HG02763 (cell line): Measurements from ENCODE around the gene ORAI2.
"Not testable (repeated sequence)": the region's sequence is repeated elsewhere in the genome, so short reads cannot be mapped to it uniquely, and the experiment has no call there.

Experiments
- ATAC-seq: cut with Tn5 transposase; IDR thresholded peaks from one replicate; pipeline ENCODE4 v1.9.1; 2021; ENCODE audit warnings: mild to moderate bottlenecking, moderate library complexity; ENCODE audit not compliant: unreplicated experiment

ORAI2 gene

DNA sequence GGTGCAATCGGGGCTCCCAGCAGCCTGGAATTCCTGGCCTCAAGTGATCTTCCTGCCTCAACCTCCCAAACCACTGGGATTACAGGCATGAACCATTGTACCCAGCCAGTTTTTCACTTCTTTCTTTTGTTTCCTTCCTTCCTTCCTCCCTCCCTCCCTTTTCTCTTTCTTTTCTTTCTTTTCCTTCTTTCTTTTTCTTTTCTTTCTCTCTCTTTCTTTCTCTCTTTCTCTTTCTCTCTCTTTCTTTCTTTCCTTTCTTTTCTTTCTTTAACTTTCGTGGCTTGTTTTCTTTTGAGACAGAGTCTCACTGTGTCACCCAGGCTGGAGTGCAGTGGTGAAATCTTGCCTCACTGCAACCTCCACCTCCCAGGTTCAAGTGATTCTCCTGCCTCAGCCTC is 12.3 kb downstream of the ORAI2 start:
- ATAC-seq, result no peak

GRCh38 chr7:102446387-102447156 is 13.2 kb downstream of the ORAI2 start:
- no peak for ATAC-seq

DNA sequence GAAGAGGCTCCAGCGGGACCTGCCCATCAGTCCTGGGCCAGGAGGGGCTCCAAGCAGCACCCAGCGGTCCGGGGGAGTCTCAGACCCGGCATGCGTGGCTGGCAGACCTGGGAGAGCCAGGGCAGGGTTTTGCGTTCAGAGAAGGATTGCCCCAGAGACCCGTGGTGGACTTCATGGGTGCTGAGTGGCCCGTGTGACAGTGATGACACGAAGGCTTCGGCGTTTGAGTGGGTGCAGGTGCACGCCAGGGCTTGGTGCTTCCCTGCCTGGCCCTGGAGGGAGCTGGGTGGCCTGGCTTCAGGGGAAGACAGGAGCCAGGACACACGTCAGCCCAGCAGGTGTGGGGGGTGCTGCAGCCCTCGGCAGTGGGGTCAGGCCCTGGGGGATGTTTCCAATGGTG is 13.9 kb downstream of the ORAI2 start:
- ATAC-seq, result no peak

GRCh38 chr7:102449136-102449535 is 15.8 kb downstream of the ORAI2 start:
- no peak for ATAC-seq

DNA sequence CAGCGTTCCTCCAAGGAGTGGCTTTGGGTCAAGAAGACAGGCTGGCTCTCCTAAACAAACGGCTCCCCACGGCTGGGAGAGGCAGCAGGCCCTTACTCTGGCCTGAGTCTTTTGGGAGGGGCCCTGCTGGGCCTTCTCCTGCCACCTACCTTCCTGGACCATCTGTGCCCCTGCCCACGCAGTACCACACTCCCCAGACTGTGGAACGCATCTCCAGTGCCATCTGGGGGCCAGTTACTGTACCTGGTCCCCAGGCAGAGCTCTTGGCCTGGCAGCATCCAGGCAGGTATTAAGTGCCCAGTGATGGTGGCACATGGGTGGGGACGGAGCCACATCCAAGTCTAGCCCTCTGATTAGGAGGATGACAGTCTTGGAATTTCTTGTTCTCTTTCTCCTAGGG is 16.9 kb downstream of the ORAI2 start:
- no peak for ATAC-seq

GRCh38 chr7:102451371-102452054 is 18.1 kb downstream of the ORAI2 start:
- no peak for ATAC-seq

- no peak for ATAC-seq
Observed at GRCh38 chr7:102452451-102452850, 19.1 kb downstream of the ORAI2 start.

- ATAC-seq, result no peak
Observed at GRCh38 chr7:102453319-102453718, 19.9 kb downstream of the ORAI2 start.

- no peak for ATAC-seq
Observed at GRCh38 chr7:102454468-102454867, 21.1 kb downstream of the ORAI2 start.

- not testable (repeated sequence) for ATAC-seq
Observed at GRCh38 chr7:102454932-102455331, 21.6 kb downstream of the ORAI2 start.

- no peak for ATAC-seq
Observed at GRCh38 chr7:102455596-102455995, 22.2 kb downstream of the ORAI2 start.

- no peak for ATAC-seq
Observed at GRCh38 chr7:102456327-102456726, 23.0 kb downstream of the ORAI2 start.

DNA sequence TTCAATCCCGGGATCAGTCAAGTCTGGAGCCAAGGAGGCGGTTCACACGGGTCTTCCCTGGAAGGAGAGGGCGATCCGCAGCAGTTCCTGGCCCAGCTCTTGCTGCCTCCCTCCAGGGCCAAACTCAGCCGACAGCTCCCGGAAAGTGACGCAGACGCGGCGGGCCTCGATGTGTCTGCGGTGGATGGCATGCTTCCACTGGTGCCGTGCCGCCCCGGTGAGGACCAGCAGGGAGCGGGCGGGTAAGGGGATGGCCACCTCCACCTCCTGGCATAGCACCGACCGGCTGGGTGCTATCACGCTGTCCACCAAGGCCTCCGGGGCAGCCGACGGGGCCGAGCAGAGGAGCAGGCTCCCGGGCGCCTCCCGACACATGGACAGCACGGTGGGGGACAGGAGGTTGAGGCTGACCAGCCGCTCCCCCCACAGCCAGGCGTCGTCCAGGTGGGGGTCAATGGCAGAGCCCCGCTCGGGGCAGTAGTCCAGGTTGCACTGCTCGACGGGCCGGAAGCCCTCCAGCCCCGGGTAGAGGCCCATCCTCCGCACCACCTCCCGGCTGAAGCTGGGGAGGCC is 24.1 kb downstream of the ORAI2 start:
- ATAC-seq, result no peak

DNA sequence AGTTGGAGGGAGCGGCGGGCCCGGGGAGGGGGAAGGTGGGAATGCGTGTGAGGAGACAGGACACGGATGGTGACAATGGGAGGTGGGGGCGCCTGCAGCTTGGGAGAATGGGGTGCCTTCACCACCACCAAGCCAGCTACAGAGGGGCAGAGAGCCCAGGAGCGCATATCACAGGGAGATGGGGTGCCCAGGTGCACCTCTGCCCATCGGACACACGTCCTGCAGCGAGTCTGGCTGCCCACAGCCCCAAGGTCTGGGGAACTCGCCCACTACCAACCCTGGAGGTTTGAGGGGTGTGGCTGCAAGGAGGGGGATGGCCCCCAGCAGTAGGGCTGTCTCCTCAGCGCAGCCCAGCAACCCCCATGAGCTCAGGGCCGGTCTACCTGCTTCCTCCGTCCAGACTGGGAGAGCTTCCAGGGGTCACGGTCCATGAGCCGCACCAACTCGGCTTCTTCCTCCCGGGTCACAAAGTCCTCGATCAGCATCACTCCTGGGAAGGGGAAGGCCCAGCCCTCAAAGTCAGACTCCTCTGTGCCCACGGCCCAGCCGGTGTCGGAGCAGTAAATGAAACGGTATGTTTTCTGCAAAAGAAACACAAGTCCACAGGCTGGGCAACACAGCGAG is 26.0 kb downstream of the ORAI2 start:
- no peak for ATAC-seq

- no peak for ATAC-seq
Observed at GRCh38 chr7:102460467-102460866, 27.1 kb downstream of the ORAI2 start.

GRCh38 chr7:102463841-102464576 is 30.6 kb downstream of the ORAI2 start:
- no peak for ATAC-seq

- ATAC-seq, result peak; percentile 92
Observed at GRCh38 chr7:102464577-102465280, 31.4 kb downstream of the ORAI2 start, which contains the start of the genes ALKBH4 and LRWD1. Gene ALKBH4, minus strand, starts transcription at chr7:102464863. Its CDS starts 27 bp downstream, at chr7:102464836. Gene LRWD1, plus strand, starts transcription at chr7:102464984. Its CDS starts 97 bp downstream, at chr7:102465081.

DNA sequence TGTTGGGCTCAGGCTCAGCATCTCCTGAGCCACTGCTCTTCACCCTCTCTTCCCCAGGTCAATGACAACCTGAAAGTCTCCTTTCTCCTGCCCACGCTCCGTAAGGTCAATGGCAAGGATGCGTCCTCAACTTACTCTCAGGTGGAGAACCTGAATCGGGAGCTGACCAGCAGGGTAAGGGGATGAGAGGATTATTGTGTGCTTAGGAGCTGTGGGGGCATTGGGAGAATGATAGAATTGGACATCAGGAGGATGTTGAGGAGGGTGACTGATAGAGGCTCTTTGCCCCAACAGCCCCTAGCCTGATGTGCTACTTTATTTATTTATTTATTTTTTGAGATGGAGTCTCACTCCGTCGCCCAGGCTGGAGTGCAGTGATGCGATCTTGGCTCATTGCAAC is 32.7 kb downstream of the ORAI2 start:
- no peak for ATAC-seq

- no peak for ATAC-seq
Observed at GRCh38 chr7:102467581-102468477, 34.5 kb downstream of the ORAI2 start.
